Ishikawa (cell line): ENCODE data around the gene PDE11A.

Source experiments
- CEBPB ChIP-seq: IDR thresholded peaks from 2 replicates; pipeline ENCODE4 v1.6.1; 2012
- CREB1 ChIP-seq: IDR thresholded peaks from 2 replicates; pipeline ENCODE4 v1.6.1; 2012; ENCODE audit warnings: low read depth
- EGR1 ChIP-seq: IDR thresholded peaks from 2 replicates; pipeline ENCODE4 v1.6.1; 2012
- EP300 ChIP-seq: IDR thresholded peaks from 2 replicates; pipeline ENCODE4 v1.6.1; 2012; ENCODE audit warnings: borderline replicate concordance
- FOXM1 ChIP-seq: IDR thresholded peaks from 2 replicates; pipeline ENCODE4 v1.6.1; 2012; ENCODE audit warnings: low read depth, borderline replicate concordance
- NFIC ChIP-seq: IDR thresholded peaks from 2 replicates; pipeline ENCODE4 v1.6.1; 2012
- RAD21 ChIP-seq: IDR thresholded peaks from 2 replicates; pipeline ENCODE4 v1.6.1; 2012; ENCODE audit warnings: low read depth
- TAF1 ChIP-seq: IDR thresholded peaks from 2 replicates; pipeline ENCODE4 v1.6.1; 2012; ENCODE audit warnings: low read depth, mild to moderate bottlenecking
- TCF12 ChIP-seq: IDR thresholded peaks from 2 replicates; pipeline ENCODE4 v1.6.1; 2012; ENCODE audit warnings: low read depth
- TEAD4 ChIP-seq: IDR thresholded peaks from 2 replicates; pipeline ENCODE4 v1.6.1; 2012
- YY1 ChIP-seq: IDR thresholded peaks from 2 replicates; pipeline ENCODE4 v1.6.1; 2012; ENCODE audit warnings: low read depth
- ZBTB7A ChIP-seq: IDR thresholded peaks from 2 replicates; pipeline ENCODE4 v1.6.1; 2012; ENCODE audit warnings: low read depth
- TF ChIP-seq, protein P1 (sequence below): IDR thresholded peaks from 2 replicates; pipeline ENCODE4 v1.6.1; 2012; ENCODE audit warnings: low read depth, mild to moderate bottlenecking
- TF ChIP-seq, protein P2 (sequence below): IDR thresholded peaks from 2 replicates; pipeline ENCODE4 v1.6.1; 2012
- TF ChIP-seq, protein P3 (sequence below): IDR thresholded peaks from 2 replicates; pipeline ENCODE4 v1.6.1; 2012

Gene PDE11A

DNA sequence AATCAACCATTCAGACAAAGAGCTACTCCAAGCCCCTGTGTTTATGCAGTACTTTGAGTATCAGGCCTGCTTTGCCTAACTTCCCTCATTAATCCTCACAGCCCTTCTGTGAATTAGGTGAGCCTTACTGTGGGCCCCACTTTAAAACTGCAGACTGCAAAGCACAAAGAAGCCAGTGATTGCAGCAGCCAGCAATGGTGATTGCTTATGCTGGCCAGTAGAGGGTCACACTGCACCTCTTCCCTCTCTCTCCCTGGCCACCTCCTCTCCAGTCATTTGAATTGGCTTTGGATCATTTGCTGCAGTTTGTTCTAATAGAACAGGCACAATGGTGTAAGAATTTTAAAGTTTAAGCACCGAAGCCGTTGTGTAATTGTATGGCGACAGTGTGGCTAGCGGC lies 450.1 kb downstream of the PDE11A start:
- TF ChIP-seq, protein P1, sequence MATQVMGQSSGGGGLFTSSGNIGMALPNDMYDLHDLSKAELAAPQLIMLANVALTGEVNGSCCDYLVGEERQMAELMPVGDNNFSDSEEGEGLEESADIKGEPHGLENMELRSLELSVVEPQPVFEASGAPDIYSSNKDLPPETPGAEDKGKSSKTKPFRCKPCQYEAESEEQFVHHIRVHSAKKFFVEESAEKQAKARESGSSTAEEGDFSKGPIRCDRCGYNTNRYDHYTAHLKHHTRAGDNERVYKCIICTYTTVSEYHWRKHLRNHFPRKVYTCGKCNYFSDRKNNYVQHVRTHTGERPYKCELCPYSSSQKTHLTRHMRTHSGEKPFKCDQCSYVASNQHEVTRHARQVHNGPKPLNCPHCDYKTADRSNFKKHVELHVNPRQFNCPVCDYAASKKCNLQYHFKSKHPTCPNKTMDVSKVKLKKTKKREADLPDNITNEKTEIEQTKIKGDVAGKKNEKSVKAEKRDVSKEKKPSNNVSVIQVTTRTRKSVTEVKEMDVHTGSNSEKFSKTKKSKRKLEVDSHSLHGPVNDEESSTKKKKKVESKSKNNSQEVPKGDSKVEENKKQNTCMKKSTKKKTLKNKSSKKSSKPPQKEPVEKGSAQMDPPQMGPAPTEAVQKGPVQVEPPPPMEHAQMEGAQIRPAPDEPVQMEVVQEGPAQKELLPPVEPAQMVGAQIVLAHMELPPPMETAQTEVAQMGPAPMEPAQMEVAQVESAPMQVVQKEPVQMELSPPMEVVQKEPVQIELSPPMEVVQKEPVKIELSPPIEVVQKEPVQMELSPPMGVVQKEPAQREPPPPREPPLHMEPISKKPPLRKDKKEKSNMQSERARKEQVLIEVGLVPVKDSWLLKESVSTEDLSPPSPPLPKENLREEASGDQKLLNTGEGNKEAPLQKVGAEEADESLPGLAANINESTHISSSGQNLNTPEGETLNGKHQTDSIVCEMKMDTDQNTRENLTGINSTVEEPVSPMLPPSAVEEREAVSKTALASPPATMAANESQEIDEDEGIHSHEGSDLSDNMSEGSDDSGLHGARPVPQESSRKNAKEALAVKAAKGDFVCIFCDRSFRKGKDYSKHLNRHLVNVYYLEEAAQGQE = no peak
- TF ChIP-seq ZBTB7A (no peak), NFIC (no peak)

DNA sequence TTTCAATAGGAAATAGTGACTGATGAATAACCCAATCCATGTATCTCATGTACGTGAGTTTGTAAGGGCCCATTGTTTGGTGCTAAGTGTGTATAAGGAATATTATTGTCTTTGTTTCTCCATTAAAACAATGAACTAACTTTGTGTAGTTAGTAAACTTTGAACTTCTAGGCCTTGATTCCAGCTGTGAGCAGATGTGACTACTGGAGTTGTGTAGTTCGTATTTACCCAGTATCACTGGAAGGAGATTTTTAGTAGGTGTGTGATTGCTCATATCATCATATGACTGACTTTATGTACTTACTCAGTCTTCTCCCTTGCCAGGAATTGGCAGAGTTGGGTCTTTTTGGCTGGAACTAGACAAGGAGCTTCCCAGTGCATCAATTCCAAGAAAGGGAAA lies 452.6 kb downstream of the PDE11A start:
- TF ChIP-seq EGR1 (no peak), EP300 (no peak), CREB1 (no peak), CEBPB (no peak), YY1 (no peak), ZBTB7A (no peak), TCF12 (no peak), NFIC (no peak), TEAD4 (no peak), RAD21 (no peak), TAF1 (no peak), FOXM1 (no peak)
- TF ChIP-seq, protein P2, sequence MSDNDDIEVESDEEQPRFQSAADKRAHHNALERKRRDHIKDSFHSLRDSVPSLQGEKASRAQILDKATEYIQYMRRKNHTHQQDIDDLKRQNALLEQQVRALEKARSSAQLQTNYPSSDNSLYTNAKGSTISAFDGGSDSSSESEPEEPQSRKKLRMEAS = no peak
- TF ChIP-seq, protein P1 = no peak
- TF ChIP-seq, protein P3, sequence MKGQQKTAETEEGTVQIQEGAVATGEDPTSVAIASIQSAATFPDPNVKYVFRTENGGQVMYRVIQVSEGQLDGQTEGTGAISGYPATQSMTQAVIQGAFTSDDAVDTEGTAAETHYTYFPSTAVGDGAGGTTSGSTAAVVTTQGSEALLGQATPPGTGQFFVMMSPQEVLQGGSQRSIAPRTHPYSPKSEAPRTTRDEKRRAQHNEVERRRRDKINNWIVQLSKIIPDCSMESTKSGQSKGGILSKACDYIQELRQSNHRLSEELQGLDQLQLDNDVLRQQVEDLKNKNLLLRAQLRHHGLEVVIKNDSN = no peak

DNA sequence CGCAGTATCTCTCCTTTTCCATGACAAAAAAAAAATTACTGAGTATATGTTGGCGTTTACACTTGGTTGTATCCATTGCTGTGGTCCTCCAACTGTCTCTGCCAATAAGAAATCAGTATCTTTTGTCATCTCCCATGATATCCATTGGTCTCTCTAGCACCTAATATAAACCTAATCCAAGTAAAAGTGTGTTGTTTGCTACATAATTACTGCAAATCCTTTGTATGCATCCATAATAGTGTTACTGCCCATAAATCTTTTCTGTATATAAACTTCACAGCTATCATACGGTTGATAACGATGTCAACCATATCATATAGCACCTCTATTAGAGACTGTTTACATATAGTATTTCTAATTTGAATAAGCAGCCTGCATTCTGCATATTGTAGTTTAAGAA lies 453.1 kb downstream of the PDE11A start:
- no peak for TF ChIP-seq YY1
- TF ChIP-seq, protein P1 = no peak
- no peak for TF ChIP-seq FOXM1
- TF ChIP-seq CREB1 = no peak
- TF ChIP-seq NFIC = no peak
- TF ChIP-seq EGR1 = no peak
- no peak for TF ChIP-seq TCF12
- TF ChIP-seq, protein P3 = no peak

DNA sequence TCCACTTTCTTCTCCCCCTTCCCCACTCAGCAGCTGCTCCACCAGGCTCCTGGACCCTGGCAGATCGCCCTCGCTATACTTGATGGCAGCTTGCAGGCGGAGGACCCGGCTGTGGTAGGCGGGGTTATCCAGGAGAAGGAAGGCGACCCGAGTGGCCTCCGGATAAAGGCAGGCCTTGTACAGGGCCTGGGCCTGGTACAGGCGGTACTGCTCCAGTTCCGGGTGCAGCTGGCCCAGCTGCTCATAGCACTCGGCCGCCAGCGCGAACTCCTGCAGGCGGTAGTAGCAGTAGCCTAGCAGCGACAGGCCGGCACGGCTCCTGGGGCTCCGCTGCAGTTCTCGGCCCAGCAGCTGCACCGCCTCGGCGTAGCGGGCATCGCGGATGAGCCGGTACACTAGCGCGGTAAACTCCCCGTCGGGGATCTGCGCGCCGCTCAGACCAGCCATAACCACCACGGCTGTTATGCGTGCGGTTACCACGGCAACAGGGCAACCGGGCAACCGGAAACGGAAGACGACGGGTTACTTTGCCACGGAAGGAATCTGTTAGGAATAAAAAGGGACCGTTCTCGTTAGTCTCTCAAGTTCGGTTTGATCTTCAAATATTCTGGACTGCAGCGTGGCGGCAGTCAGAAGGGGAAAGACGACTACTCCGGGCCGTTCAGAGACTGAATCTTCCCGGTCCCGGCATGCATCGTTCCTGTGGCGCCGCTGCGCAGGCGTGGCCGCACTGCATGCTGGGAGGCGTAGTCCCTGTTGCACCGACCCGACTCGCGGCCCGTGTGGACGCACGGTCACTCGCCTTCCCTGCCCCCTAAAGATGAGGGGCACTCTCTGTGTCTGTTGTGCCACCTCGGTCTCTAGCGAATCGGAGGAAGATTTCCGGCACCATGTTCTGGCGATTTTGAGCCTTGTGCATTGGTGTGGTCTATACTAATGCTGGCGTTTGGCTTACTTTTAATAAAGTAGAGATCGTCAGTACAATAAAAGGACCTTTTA lies 454.0 kb downstream of the PDE11A start:
- TF ChIP-seq NFIC (no peak), TCF12 (peak; percentile 12; the same call in 1 of the 2 replicates), EP300 (no peak), EGR1 (peak; percentile 18; the same call in 1 of the 2 replicates), TAF1 (peak; percentile 80; the same call in 1 of the 2 replicates), CEBPB (no peak), FOXM1 (no peak), TEAD4 (0 out of 2 replicates have a peak, but pooled peaks have one; percentile 4), YY1 (peak; percentile 81), CREB1 (0 out of 2 replicates have a peak, but pooled peaks have one; percentile 24), ZBTB7A (no peak; the same call in 1 of the 2 replicates), RAD21 (no peak)
- TF ChIP-seq, protein P3 = no peak
- TF ChIP-seq, protein P2 = peak; percentile 78
- TF ChIP-seq, protein P1 = no peak
